ENCODE data around the gene TAGAP. TPM values are rescaled to one million over a fixed set of nuclear protein-coding genes. Genes with fewer than 3 reads are reported as not detected.

Gene TAGAP
- total and polyA plus RNA-seq, 9 of the 15 experiments (the other 6 are each of a cell fraction or from before 2014, with no cell fraction given) = 0.07 TPM; not detected in 8

- Histone ChIP-seq H3K4me2 (ENCODE audit: insufficient read depth, low read length) (no peak overlapping the region), H3K79me2 (ENCODE audit: control insufficient read depth, insufficient read depth, low read length) (no peaks in the 10 kb centered on the region), H3K27ac (ENCODE audit: extremely low read depth, low read depth, low read length) (no peak overlapping the region), H3K4me3 (no peak overlapping the region), H4K20me1 (replicated peaks; ENCODE audit: control insufficient read depth, insufficient read depth, low read length) (no peaks in the 10 kb centered on the region), H3K9me1 (ENCODE audit: control insufficient read depth, insufficient read depth, low read length) (no peaks in the 10 kb centered on the region), H3K9ac (ENCODE audit: insufficient read depth in 1 of 2, low read depth in 2 of 2, low read length in 2 of 2) (no peak overlapping the region), H3K27me3 (ENCODE audit: control insufficient read depth in 2 of 2, insufficient read depth in 2 of 2, low read length in 2 of 2) (peaks cover 27 to 34% of the 10 kb centered on the region in 2 experiments), H2AFZ (ENCODE audit: low read depth, low read length) (no peak overlapping the region), H3K4me1 (replicated peaks in 1 of 2; ENCODE audit: control insufficient read depth in 2 of 2, insufficient read depth in 2 of 2, low read length in 2 of 2) (no peaks in the 10 kb centered on the region), H3K9me3 (replicated peaks; ENCODE audit: control insufficient read depth, insufficient read depth, low read depth, low read length) (no peaks in the 10 kb centered on the region), H3K36me3 (ENCODE audit: control insufficient read depth, insufficient read depth, low read length) (no peaks in the 10 kb centered on the region)
- in situ Hi-C loops (cut with MboI) (no loop called here), intact Hi-C loops (cut with micrococcal nuclease) (no loop called here)
- ATAC-seq = no peak
- ChIA-PET CTCF (ENCODE audit: low intra/inter-chr PET ratio) (no interaction called here), POLR2A (no interaction called here)
- WGBS (ENCODE audit: insufficient coverage, low coverage, missing lambda C conversion rate) = 4% methylated on average over 12 of the region's 12 CpGs
- FAIRE-seq = no peak
- DNase-seq (ENCODE audit: extremely low read depth in 1 of 4, low spot score in 3 of 4) = no peak
- BruUV-seq (replicated peaks) = no TSS peak
- TF ChIP-seq HDAC3 (IDR thresholded peaks at IDR 0.05; ENCODE audit: borderline replicate concordance, partially characterized antibody) (no peak), NFIC (IDR thresholded peaks at IDR 0.05) (peak; percentile 25; the same call in 1 of the 2 replicates), CTCF (IDR thresholded peaks at IDR 0.05 in 2 of 3, conservative IDR thresholded peaks at IDR 0.05 in 1 of 3; ENCODE audit: insufficient read depth in 2 of 3, low read depth in 1 of 3, low read length in 3 of 3) (0 out of 6 replicates have a peak, but pooled peaks of 1 of the 3 experiments have one; percentile 2)
Observed at GRCh38 chr6:159075506-159076228, 30.9 kb upstream of the TAGAP start.
